HG03565 (cell line): Measurements from ENCODE around the gene ALPG.
"Not testable (repeated sequence)": the region's sequence is repeated elsewhere in the genome, so short reads cannot be mapped to it uniquely, and the experiment has no call there.

Experiments used
- ATAC-seq: cut with Tn5 transposase; IDR thresholded peaks from one replicate; pipeline ENCODE4 v1.9.1; 2021; ENCODE audit warnings: mild to moderate bottlenecking, moderate library complexity; ENCODE audit not compliant: unreplicated experiment

Gene ALPG

DNA sequence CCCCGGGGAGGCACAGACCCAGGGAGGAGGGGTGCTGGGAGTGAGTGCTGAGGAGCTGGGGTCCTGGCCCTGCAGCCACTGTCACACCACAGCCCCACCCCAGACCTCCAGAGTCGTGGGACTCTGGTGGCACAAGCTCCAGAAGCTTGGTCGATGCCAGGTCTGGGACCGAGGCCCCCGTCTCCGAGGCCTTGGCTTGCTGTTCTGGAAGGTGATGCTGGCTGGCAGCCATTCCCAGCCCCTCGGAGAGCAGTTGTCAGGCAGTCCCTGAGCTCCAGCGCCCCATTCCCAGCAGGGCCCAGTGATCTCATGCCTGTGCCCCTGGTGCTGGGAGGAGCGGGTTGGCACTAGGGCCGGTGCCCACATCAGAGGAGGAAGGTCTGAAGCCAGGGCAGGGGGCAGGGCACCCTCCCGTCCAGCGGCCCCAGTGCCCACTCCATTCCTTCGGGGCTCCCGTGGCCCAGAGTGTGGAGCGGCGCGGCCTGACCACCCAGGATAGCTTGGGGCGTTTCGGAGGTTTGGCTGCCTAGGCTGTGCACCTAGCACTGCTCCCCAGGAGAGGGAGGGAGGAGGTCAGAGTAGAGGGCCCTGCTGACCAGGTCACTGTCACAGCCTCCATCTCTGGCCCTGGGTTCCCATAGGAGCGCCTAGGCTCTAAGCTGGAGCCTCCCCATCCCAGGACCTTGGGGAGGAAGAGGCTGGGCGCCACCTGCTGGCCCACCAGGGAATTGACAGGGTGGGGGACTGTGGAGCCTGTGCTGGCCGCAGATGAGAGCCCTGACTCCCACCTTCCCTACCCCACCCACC is 32.5 kb downstream of the ALPG start:
- no peak for ATAC-seq

DNA sequence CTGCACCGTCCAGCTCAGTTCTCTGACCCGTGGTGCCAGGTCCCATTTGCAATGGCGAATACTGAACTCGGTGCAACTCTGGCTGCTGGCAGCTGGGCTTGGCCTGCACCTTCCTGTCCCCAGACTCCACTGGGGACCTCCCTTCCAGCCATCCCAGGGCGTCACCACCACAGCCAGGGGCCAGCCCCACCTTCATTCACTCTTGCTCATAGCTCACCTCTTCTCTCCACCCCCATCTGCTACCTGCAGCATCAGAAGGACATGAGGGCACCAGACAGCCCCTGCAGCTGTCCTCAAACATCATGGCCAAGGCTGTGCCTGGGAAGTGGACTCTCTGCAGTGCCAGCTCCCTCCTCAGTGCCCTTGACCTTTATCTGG is 33.1 kb downstream of the ALPG start:
- no peak for ATAC-seq

DNA sequence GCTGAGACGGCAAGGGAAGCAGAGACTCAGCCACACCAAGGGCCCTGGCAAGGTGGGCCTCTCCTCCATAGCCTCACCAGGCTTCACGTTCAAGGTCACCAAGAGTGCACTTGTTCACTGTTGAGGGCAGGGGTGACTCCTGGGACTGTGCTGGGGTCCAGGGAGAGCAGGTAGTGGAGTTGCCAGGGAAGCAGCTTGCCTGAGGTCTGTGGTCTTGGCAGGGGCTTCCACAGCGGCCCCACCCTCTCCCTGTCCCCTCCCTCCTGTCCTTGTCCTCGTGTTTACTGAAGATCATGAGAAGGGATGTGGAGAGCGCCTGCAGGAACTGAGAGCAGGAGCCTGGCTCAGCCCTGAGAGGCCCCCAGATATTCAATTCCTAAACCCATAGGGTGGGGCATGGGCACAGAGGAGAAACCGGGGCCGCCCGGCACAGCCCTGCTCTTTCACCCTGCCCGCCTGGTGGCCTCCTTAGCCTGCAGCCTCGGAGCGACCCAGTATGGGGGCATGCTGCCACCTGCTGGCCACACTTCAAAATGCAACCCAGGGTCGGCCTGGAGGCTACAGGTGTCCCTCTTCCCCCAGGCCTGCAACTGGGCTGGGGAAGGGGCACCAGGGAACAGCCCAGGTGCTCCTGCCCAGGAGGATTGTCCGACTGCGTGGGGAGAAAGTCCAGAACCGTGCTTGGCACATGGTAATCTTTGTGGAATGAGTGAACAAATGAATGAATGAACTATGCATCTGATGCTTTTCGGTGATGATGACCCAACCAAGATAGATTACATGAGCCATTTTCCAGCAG is 33.8 kb downstream of the ALPG start:
- ATAC-seq = peak; percentile 75

- ATAC-seq = no peak
Measured at GRCh38 chr2:232441147-232441651, 34.6 kb downstream of the ALPG start.

GRCh38 chr2:232441922-232442321 is 35.3 kb downstream of the ALPG start:
- ATAC-seq = not testable (repeated sequence)

GRCh38 chr2:232442431-232442830 is 35.8 kb downstream of the ALPG start:
- ATAC-seq = not testable (repeated sequence)

DNA sequence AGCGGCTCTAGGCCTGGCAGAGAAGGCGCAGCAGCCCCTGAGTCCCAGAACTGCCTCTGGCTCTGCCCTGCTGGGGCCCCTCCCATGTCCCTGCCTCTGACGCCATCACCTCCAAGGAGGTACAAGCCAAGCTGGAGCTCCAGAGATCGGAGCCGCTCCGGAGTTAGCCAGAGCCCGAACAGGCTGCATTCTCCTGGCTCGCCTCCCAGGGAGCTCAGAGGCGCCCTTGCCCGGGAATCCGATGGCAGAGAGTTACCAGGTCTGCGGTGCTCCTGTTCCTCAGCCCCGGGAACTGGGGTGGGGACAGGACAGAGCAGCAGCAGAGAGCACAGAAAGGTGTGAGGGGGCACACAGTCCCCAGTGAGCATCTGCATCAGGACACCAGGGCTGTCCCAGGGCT is 36.4 kb downstream of the ALPG start:
- not testable (repeated sequence) for ATAC-seq

DNA sequence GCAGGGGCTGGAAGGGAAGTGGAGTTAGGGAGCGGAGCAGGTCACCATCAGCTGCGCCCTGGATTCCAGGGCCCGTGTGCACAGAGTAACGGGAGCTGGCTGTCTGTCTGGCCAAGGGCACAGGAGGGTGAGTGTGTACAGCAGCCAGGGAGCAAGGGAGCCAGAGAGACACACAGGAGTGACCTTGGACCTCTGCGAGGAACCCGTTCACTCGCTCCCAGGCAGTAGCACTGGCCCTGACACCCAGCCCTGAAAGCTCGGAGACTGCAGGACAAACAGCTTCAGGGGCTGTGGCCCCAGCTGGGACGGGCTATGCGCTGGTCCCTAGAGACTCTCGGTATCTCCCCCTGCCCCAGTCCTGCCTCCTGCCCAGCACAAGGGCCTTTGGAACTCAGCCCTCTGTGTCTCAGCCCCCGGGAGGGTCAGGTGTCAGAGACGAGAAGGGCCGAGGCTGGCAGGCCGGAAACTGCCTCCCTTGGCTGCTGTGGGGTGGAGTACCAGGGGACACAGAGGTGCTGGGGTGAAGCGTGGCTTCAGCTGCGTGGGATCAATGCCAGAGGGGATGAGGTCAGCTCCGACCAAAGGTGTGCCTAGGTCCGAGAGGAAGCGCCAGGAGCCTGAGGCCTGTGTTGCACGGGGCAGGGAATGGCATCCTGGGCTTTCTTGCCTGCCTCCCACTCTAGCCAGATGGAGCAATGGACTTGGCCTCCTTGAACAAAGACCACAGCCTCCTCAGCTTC is 37.2 kb downstream of the ALPG start:
- ATAC-seq = not testable (repeated sequence)

- ATAC-seq = no peak
Measured at GRCh38 chr2:232444409-232445148, 37.9 kb downstream of the ALPG start.

GRCh38 chr2:232445149-232445885 is 38.7 kb downstream of the ALPG start:
- ATAC-seq = not testable (repeated sequence)

GRCh38 chr2:232446266-232446777 is 39.7 kb downstream of the ALPG start:
- ATAC-seq = not testable (repeated sequence)

DNA sequence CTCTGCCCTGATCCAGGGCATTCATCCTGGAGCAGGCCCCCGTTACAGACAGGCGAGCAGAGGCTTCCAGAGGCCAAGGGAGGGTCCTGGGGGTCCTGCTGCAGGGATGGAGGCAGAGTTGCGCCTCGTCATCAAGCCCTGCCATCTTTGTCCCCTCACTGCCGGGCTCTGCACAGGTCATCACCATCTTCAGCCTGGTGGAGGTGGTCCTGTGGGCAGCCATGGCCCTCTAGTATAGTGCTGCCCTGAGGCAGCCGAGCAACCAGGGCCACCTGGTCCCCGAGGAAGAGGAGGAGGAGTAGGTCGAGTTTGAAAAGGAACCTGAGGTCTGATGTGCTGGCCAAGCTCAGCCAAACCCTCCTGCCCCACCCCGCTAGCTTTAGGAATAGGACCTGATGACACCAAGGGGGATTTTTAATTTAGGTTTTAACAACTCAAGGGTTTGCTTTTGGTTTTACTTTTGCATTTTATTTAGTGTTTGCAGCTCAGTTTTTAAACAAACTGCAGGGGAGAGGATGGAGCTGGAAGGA is 40.5 kb downstream of the ALPG start:
- ATAC-seq = no peak

DNA sequence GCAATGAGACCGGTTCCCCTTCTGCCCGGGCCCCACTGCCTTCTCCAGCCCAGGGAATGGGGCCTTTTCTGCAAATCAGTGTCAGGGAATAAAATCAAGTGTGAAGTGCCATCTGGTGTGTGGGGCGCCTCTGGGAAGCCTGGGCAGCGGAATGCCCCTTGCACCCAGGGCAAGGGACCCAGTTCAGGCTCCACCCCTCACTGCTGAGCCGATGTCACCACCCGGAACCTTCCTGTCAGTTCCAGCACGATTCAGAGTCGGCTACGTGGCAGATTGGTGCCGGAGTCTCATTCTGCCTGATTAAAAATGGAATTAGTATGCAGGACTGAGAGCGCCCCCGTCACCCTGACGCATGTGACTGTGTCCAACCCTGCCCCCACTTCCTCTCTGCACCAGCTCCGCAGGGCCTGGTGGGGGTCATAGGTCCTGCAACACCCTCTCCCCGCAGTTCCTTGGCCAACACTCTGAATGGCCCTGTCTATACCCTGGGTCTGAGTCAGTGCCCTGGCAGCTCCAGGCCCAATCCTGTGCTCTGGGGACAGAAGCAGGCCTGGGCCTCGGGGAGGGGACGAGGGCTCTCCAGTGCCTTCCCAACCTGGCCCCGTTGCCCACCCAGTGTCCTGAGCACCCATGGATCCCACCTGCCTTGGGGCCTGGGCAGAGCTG is 41.1 kb downstream of the ALPG start:
- ATAC-seq = no peak

GRCh38 chr2:232448304-232448690 is 41.7 kb downstream of the ALPG start:
- ATAC-seq = no peak

DNA sequence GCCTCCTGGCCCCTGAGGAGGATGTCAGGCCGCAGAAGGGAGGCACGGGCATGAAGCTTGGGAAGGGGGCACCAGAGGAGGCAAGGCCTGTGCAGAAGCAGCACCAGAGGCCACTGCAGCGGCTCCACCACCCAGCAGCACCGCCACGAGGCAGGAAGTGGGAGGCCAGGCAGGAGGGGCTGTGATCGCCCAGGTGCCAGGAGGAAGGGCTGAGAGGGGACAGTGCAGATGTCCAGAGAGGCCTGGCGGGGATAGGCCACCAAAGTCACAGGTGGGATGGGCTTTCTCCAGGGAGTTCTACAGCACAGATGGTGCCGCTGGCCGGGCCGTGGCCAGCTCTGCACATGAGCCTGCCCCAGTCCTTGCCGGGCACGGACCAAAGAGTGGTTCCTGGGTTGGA is 43.3 kb downstream of the ALPG start:
- no peak for ATAC-seq

GRCh38 chr2:232451645-232452044 is 45.0 kb downstream of the ALPG start:
- ATAC-seq = not testable (repeated sequence)

DNA sequence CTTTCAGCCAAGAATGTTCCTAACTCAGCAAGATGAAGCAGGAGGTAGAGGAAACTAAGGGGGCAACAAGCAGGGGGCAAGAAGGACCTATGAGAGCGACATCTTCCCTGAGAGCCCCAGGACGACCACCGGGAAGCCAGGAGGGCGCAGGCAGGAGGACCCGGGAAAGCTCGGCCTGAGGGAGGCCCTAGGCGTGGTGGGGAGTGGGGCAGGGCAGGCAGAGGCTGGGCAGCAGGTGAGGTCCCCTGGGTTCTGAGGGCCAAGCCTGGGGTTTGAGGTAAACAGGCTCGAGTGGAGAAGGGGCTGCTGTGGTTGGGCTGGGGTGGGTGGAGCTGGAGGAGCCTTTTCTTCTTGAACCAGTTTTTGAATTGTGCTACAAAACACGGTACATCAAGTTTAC is 48.0 kb downstream of the ALPG start:
- ATAC-seq = no peak

- no peak for ATAC-seq
Measured at GRCh38 chr2:232455426-232456255, 49.0 kb downstream of the ALPG start, which contains the start of gene ALPI. Gene ALPI, plus strand, starts transcription at chr2:232456153. Its CDS starts 47 bp downstream, at chr2:232456200.
